H9 (cell line): ENCODE measurements around the gene WNT8A. TPM values are rescaled to one million over a fixed set of nuclear protein-coding genes. Genes with fewer than 3 reads are reported as not detected.

Experiments
- DNase-seq: peaks from one replicate; pipeline ENCODE4 v3.0.0-alpha.2; 2017
- H2AFZ ChIP-seq: one replicate; pipeline ENCODE4 v1.6.1; 2013; ENCODE audit warnings: mild to moderate bottlenecking, low read length, control low read depth, moderate library complexity
- H2AK5ac ChIP-seq: 2 replicates; pipeline ENCODE4 v1.6.1; 2013; ENCODE audit warnings: low read length, control low read depth, mixed read lengths; ENCODE audit not compliant: insufficient read length
- H2BK120ac ChIP-seq: one replicate; pipeline ENCODE4 v1.6.1; 2013; ENCODE audit warnings: low read depth, mild to moderate bottlenecking, low read length, control low read depth, inconsistent platforms; ENCODE audit not compliant: poor library complexity, severe bottlenecking
- H2BK12ac ChIP-seq: 2 replicates; pipeline ENCODE4 v1.6.1; 2013; ENCODE audit warnings: low read length, control low read depth, mixed read lengths, low read depth; ENCODE audit not compliant: insufficient read length
- H2BK15ac ChIP-seq: 2 replicates; pipeline ENCODE4 v1.6.1; 2013; ENCODE audit warnings: low read depth, low read length, control low read depth
- H2BK20ac ChIP-seq: one replicate; pipeline ENCODE4 v1.6.1; 2013; ENCODE audit warnings: low read depth, mild to moderate bottlenecking, low read length, control low read depth, inconsistent platforms; ENCODE audit not compliant: poor library complexity, severe bottlenecking
- H2BK5ac ChIP-seq: 2 replicates; pipeline ENCODE4 v1.6.1; 2013; ENCODE audit warnings: low read length, control low read depth, mixed read lengths; ENCODE audit not compliant: insufficient read length
- H3K14ac ChIP-seq: 2 replicates; pipeline ENCODE4 v1.6.1; 2013; ENCODE audit warnings: low read length, control low read depth; ENCODE audit not compliant: insufficient read depth
- H3K18ac ChIP-seq: 2 replicates; pipeline ENCODE4 v1.6.1; 2013; ENCODE audit warnings: low read depth, mild to moderate bottlenecking, mixed read lengths, low read length, control low read depth; ENCODE audit not compliant: insufficient read length
- H3K23ac ChIP-seq: 2 replicates; pipeline ENCODE4 v1.6.1; 2013; ENCODE audit warnings: low read length, control low read depth, mixed read lengths, low read depth; ENCODE audit not compliant: insufficient read length
- H3K23me2 ChIP-seq: 2 replicates; pipeline ENCODE4 v1.6.1; 2013; ENCODE audit warnings: low read depth, mild to moderate bottlenecking, mixed read lengths, low read length, control low read depth; ENCODE audit not compliant: insufficient read length, poor library complexity, severe bottlenecking
- H3K27ac ChIP-seq: 2 replicates; pipeline ENCODE4 v1.5.1; 2013; ENCODE audit warnings: low read length, control low read depth, mixed read lengths, low read depth; ENCODE audit not compliant: insufficient read length
- H3K27me3 ChIP-seq: 2 replicates; pipeline ENCODE4 v1.6.1; 2013; ENCODE audit warnings: low read length, control low read depth, inconsistent platforms; ENCODE audit not compliant: insufficient read depth
- H3K4ac ChIP-seq: 2 replicates; pipeline ENCODE4 v1.6.1; 2013; ENCODE audit warnings: low read depth, mild to moderate bottlenecking, control low read depth, inconsistent platforms, low read length, moderate library complexity
- H3K4me1 ChIP-seq: 2 replicates; pipeline ENCODE4 v1.6.1; 2013; ENCODE audit warnings: low read length, control low read depth, inconsistent platforms; ENCODE audit not compliant: insufficient read depth
- H3K4me2 ChIP-seq: 2 replicates; pipeline ENCODE4 v1.6.1; 2013; ENCODE audit warnings: low read length, control low read depth, mixed read lengths; ENCODE audit not compliant: insufficient read length, insufficient read depth
- H3K56ac ChIP-seq: 2 replicates; pipeline ENCODE4 v1.6.1; 2013; ENCODE audit warnings: low read depth, mild to moderate bottlenecking, mixed read lengths, low read length, control low read depth; ENCODE audit not compliant: insufficient read length
- H3K79me1 ChIP-seq: 2 replicates; pipeline ENCODE4 v1.6.1; 2013; ENCODE audit warnings: low read depth, mild to moderate bottlenecking, moderate library complexity, low read length, control low read depth, inconsistent platforms; ENCODE audit not compliant: insufficient read depth, poor library complexity, severe bottlenecking
- H3K79me2 ChIP-seq: 2 replicates; pipeline ENCODE4 v1.6.1; 2013; ENCODE audit warnings: low read length, control low read depth, inconsistent platforms; ENCODE audit not compliant: insufficient read depth
- H3K9ac ChIP-seq: 2 replicates; pipeline ENCODE4 v1.6.1; 2013; ENCODE audit warnings: low read length, control low read depth, mixed read lengths; ENCODE audit not compliant: insufficient read length; ENCODE audit errors: extremely low read depth
- H3K9me3 ChIP-seq: one replicate; pipeline ENCODE4 v1.6.1; 2013; ENCODE audit warnings: low read depth, low read length, inconsistent platforms; ENCODE audit not compliant: control insufficient read depth
- H3T11ph ChIP-seq: one replicate; pipeline ENCODE4 v1.6.1; 2013; ENCODE audit warnings: mild to moderate bottlenecking, low read length, control low read depth, inconsistent platforms
- H4K20me1 ChIP-seq: one replicate; pipeline ENCODE4 v1.6.1; 2013; ENCODE audit not compliant: control insufficient read depth, insufficient read length, insufficient read depth
- H4K5ac ChIP-seq: 2 replicates; pipeline ENCODE4 v1.6.1; 2013; ENCODE audit warnings: low read depth, mild to moderate bottlenecking, mixed read lengths, low read length, control low read depth; ENCODE audit not compliant: insufficient read length
- H4K8ac ChIP-seq: replicated peaks from 2 replicates; pipeline ENCODE4 v1.6.1; 2013; ENCODE audit warnings: low read length, control low read depth, mixed read lengths, low read depth; ENCODE audit not compliant: insufficient read length
- H4K91ac ChIP-seq: 2 replicates; pipeline ENCODE4 v1.6.1; 2013; ENCODE audit warnings: low read depth, mild to moderate bottlenecking, moderate library complexity, mixed read lengths, low read length, control low read depth; ENCODE audit not compliant: insufficient read length
- H3K27ac Mint-ChIP-seq, 3 experiments: 2 replicates in 2 of 3; 3 replicates in 1 of 3; pipeline ENCODE4 v1.8.0; 2020 to 2021; ENCODE audit warnings: mixed read lengths in 3 of 3, mild to moderate bottlenecking in 1 of 3, moderate library complexity in 1 of 3
- H3K27me3 Mint-ChIP-seq: 2 replicates; pipeline ENCODE4 v1.8.0; 2021; ENCODE audit warnings: low read depth, mild to moderate bottlenecking, moderate library complexity, mixed read lengths
- H3K36me3 Mint-ChIP-seq, 3 experiments: 2 replicates in 2 of 3; 3 replicates in 1 of 3; pipeline ENCODE4 v1.8.0; 2020 to 2021; ENCODE audit warnings: low read depth in 3 of 3, mixed read lengths in 3 of 3; ENCODE audit not compliant: insufficient read depth in 1 of 3
- H3K4me1 Mint-ChIP-seq, 2 experiments: 2 replicates each; pipeline ENCODE4 v1.8.0; 2020; ENCODE audit warnings: mixed read lengths in 2 of 2
- H3K4me3 Mint-ChIP-seq, 2 experiments: 2 replicates in 1 of 2; 3 replicates in 1 of 2; pipeline ENCODE4 v1.8.0; 2020 to 2021; ENCODE audit warnings: mild to moderate bottlenecking in 2 of 2, mixed read lengths in 2 of 2, moderate library complexity in 1 of 2
- H3K9me3 Mint-ChIP-seq, 2 experiments: 2 replicates in 1 of 2; 3 replicates in 1 of 2; pipeline ENCODE4 v1.8.0; 2020; ENCODE audit warnings: mild to moderate bottlenecking in 2 of 2, mixed read lengths in 2 of 2, moderate library complexity in 1 of 2
- total RNA-seq: library from RNA; stranded (reverse); gene quantifications from 2 replicates; pipeline ENCODE4 v1.2.1, GENCODE V29; 2021
- TF ChIP-seq, protein P1 (sequence below): fragments of 200-600 bp; sonication (generic); conservative IDR thresholded peaks from 3 replicates; pipeline ENCODE4 v1.8.0; 2021; ENCODE audit warnings: antibody characterized with exemption, mild to moderate bottlenecking

The WNT8A gene
- total RNA-seq, 1 experiment from 2014 or later: 0.33 TPM

DNA sequence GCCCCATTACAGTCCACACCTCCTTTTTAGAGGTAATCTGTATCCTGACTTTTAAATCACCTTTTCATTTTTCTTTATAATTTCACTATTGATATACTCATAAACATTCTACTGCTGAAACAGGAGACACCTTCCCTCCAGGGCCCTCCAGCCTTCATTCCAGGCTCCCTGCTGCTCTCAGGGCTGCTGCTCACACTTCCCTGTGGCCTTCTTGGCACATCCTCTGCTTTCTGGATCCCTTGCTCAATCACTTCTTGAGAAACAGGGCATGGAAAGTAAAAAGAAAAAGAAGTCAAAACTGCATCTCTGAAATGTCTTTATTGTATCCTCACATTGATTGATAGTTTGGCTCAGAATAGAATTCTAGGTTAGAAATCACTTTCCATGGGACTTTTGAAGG lies 19.3 kb upstream of the WNT8A start:
- no peak overlapping the region for H3K27ac ChIP-seq
- no peak overlapping the region for H3K56ac ChIP-seq
- H3K9me3 ChIP-seq: no peaks in the 10 kb centered on the region
- Mint-ChIP-seq H3K9me3 (0 out of 5 replicates have a peak, but pooled peaks cover 0 to under 1% of the 10 kb centered on the region in 2 experiments), H3K27ac (no peak overlapping the region), H3K27me3 (no peaks in the 10 kb centered on the region; the same call in 1 of the 2 replicates), H3K4me1 (peaks cover 0 to 7% of the 10 kb centered on the region in 2 experiments; a peak in 3 of 4 replicates), H3K4me3 (no peak overlapping the region), H3K36me3 (no peaks in the 10 kb centered on the region; a peak in 1 of 7 replicates)
- H3K14ac ChIP-seq: no peak overlapping the region
- TF ChIP-seq, protein P1, sequence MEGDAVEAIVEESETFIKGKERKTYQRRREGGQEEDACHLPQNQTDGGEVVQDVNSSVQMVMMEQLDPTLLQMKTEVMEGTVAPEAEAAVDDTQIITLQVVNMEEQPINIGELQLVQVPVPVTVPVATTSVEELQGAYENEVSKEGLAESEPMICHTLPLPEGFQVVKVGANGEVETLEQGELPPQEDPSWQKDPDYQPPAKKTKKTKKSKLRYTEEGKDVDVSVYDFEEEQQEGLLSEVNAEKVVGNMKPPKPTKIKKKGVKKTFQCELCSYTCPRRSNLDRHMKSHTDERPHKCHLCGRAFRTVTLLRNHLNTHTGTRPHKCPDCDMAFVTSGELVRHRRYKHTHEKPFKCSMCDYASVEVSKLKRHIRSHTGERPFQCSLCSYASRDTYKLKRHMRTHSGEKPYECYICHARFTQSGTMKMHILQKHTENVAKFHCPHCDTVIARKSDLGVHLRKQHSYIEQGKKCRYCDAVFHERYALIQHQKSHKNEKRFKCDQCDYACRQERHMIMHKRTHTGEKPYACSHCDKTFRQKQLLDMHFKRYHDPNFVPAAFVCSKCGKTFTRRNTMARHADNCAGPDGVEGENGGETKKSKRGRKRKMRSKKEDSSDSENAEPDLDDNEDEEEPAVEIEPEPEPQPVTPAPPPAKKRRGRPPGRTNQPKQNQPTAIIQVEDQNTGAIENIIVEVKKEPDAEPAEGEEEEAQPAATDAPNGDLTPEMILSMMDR: no peak
- H3K23me2 ChIP-seq: no peaks in the 10 kb centered on the region
- no peaks in the 10 kb centered on the region for H4K20me1 ChIP-seq
- H3K27me3 ChIP-seq: no peaks in the 10 kb centered on the region
- no peak overlapping the region for H2BK5ac ChIP-seq
- H2BK12ac ChIP-seq: no peak overlapping the region
- no peak overlapping the region for H3K9ac ChIP-seq
- no peak overlapping the region for H3K23ac ChIP-seq
- H2AK5ac ChIP-seq: no peak overlapping the region
- no peak overlapping the region for H3K18ac ChIP-seq
- H2BK120ac ChIP-seq: no peak overlapping the region
- H2AFZ ChIP-seq: no peak overlapping the region
- no peak overlapping the region for H2BK20ac ChIP-seq
- no peaks in the 10 kb centered on the region for H3K79me2 ChIP-seq
- H4K5ac ChIP-seq: no peak overlapping the region
- no peak overlapping the region for H3K4ac ChIP-seq
- no peak overlapping the region for H3K4me2 ChIP-seq
- H4K91ac ChIP-seq: no peak overlapping the region
- no peak for DNase-seq
- H3K4me1 ChIP-seq: no peaks in the 10 kb centered on the region
- H3K79me1 ChIP-seq: no peaks in the 10 kb centered on the region
- H4K8ac ChIP-seq: no peak overlapping the region
- no peak overlapping the region for H2BK15ac ChIP-seq
- no peak overlapping the region for H3T11ph ChIP-seq
